HCT116 (cell line): Measurements from ENCODE around the gene CBX4. TPM values are rescaled to one million over a fixed set of nuclear protein-coding genes. Genes with fewer than 3 reads are reported as not detected.

Experiments used
- ATAC-seq: fragments of 200-7000 bp; cut with Tn5 transposase; 2 replicates; pipeline ENCODE4 v1.9.1; 2020; ENCODE audit warnings: mild to moderate bottlenecking, moderate library complexity
- BruUV-seq: library from RNA; stranded (reverse); fragments of 400-500 nt; replicated peaks from 2 replicates; lab custom pipeline; 2021; lab: Mats Ljungman, UMichigan
- CTCF ChIA-PET: fragments of 300-600 bp; sonication (Branson Sonifier 250); formaldehyde crosslinking; loops from one replicate; lab custom pipeline; 2021; ENCODE audit warnings: antibody characterized with exemption; lab: Charles Lee
- POLR2A ChIA-PET: fragments of 300-600, 350-600 bp; sonication (Branson Sonifier 250); formaldehyde crosslinking; loops from one replicate; lab custom pipeline; 2021; ENCODE audit warnings: antibody characterized with exemption; lab: Charles Lee
- RAD21 ChIA-PET, 2 experiments: fragments of 300-600 bp; sonication (Branson Sonifier 250); formaldehyde crosslinking; loops; one replicate each; lab custom pipeline; 2023; ENCODE audit warnings: low total read pairs in 2 of 2; ENCODE audit not compliant: uncharacterized antibody in 2 of 2, unreplicated experiment in 2 of 2, low non-redundant PET in 1 of 2; lab: Charles Lee
- DNase-seq: peaks from one replicate; pipeline ENCODE4 v3.0.0-alpha.2; 2010; ENCODE audit warnings: low read depth, low spot score
- H2AFZ ChIP-seq: fragments of 200-600 bp; shearing (Covaris generic), sonication (generic); 2 replicates; pipeline ENCODE4 v1.6.1; 2017; ENCODE audit warnings: low read depth, mixed run types, mixed read lengths, antibody characterized with exemption, low read length; ENCODE audit not compliant: poor library complexity, severe bottlenecking
- H3K27ac ChIP-seq: 2 replicates; pipeline ENCODE4 v1.5.1; 2012; ENCODE audit warnings: low read depth, low read length
- H3K27me3 ChIP-seq: fragments of 200-600 bp; sonication (generic); 2 replicates; pipeline ENCODE4 v1.6.1; 2016; ENCODE audit warnings: mixed run types, low read length, mixed read lengths; ENCODE audit not compliant: insufficient read depth
- H3K36me3 ChIP-seq, 2 experiments: fragments of 200-500 bp in 1 of 2; fragments of 200-600 bp in 1 of 2; sonication (Bioruptor generic) in 1 of 2; sonication (generic) in 1 of 2; 2 replicates each; pipeline versions ENCODE4 v1.5.1 to v1.6.1; 2014 to 2016; ENCODE audit warnings: low read length in 2 of 2, inconsistent platforms in 1 of 2, mixed read lengths in 1 of 2, mixed run types in 1 of 2; ENCODE audit not compliant: insufficient read depth in 2 of 2, control insufficient read depth in 1 of 2
- H3K4me1 ChIP-seq, 2 experiments: fragments of 200-600 bp in 1 of 2; sonication (generic) in 1 of 2; 2 replicates each; pipeline versions ENCODE4 v1.5.1 to v1.6.1; 2012 to 2017; ENCODE audit warnings: low read length in 2 of 2, inconsistent platforms in 1 of 2, mild to moderate bottlenecking in 1 of 2, mixed read lengths in 1 of 2, mixed run types in 1 of 2, moderate library complexity in 1 of 2; ENCODE audit not compliant: insufficient read depth in 2 of 2, control insufficient read depth in 1 of 2
- H3K4me2 ChIP-seq: fragments of 200-600 bp; sonication (generic); 2 replicates; pipeline ENCODE4 v1.6.1; 2017; ENCODE audit warnings: mixed run types, low read length, mixed read lengths
- H3K4me3 ChIP-seq, 2 experiments: fragments of 200-600 bp in 1 of 2; sonication (generic) in 1 of 2; replicated peaks in 1 of 2; 2 replicates each; pipeline ENCODE4 v1.5.1; 2011 to 2016; ENCODE audit warnings: low read length in 2 of 2, control low read depth in 1 of 2, low read depth in 1 of 2, mild to moderate bottlenecking in 1 of 2, mixed read lengths in 1 of 2, mixed run types in 1 of 2
- H3K79me2 ChIP-seq: fragments of 200-600 bp; sonication (generic); 2 replicates; pipeline ENCODE4 v1.6.1; 2017; ENCODE audit warnings: mild to moderate bottlenecking, mixed run types, low read length, moderate library complexity, mixed read lengths; ENCODE audit not compliant: insufficient read depth
- H3K9ac ChIP-seq: fragments of 200-600 bp; sonication (generic); 2 replicates; pipeline ENCODE4 v1.6.1; 2016; ENCODE audit warnings: low read length, mixed read lengths
- H3K9me2 ChIP-seq: fragments of 200-600 bp; sonication (generic), shearing (Covaris generic); 2 replicates; pipeline ENCODE4 v1.6.1; 2017; ENCODE audit warnings: mixed run types, mild to moderate bottlenecking, moderate library complexity; ENCODE audit not compliant: insufficient read depth
- H3K9me3 ChIP-seq, 2 experiments: fragments of 200-500 bp in 1 of 2; fragments of 200-600 bp in 1 of 2; sonication (Bioruptor generic) in 1 of 2; sonication (generic) in 1 of 2; 2 replicates each; pipeline ENCODE4 v1.6.1; 2014 to 2017; ENCODE audit warnings: low read length in 2 of 2, mixed read lengths in 2 of 2, inconsistent platforms in 1 of 2, low read depth in 1 of 2, mild to moderate bottlenecking in 1 of 2, mixed run types in 1 of 2, moderate library complexity in 1 of 2; ENCODE audit not compliant: control insufficient read depth in 1 of 2, insufficient read depth in 1 of 2
- H4K20me1 ChIP-seq: fragments of 200-600 bp; sonication (generic), shearing (Covaris generic); 2 replicates; pipeline ENCODE4 v1.6.1; 2017; ENCODE audit warnings: mixed run types, mild to moderate bottlenecking, moderate library complexity; ENCODE audit not compliant: insufficient read depth
- EGR1 ChIP-seq: IDR thresholded peaks from 2 replicates; pipeline ENCODE4 v1.6.1; 2012; ENCODE audit warnings: low read depth
- ELF1 ChIP-seq: IDR thresholded peaks from 2 replicates; pipeline ENCODE4 v1.6.1; 2012; ENCODE audit warnings: low read depth, borderline replicate concordance
- EZH2 ChIP-seq: fragments of 200-600 bp; sonication (generic); IDR thresholded peaks from 2 replicates; pipeline ENCODE4 v1.6.1; 2017; ENCODE audit warnings: antibody characterized with exemption, mixed run types
- EZH2phosphoT487 ChIP-seq: fragments of 200-600 bp; IDR thresholded peaks from 2 replicates; pipeline ENCODE4 v1.6.1; 2018; ENCODE audit warnings: antibody characterized with exemption, borderline replicate concordance
- MAX ChIP-seq: IDR thresholded peaks from 2 replicates; pipeline ENCODE4 v1.6.1; 2012
- SP1 ChIP-seq: IDR thresholded peaks from 2 replicates; pipeline ENCODE4 v1.6.1; 2012; ENCODE audit warnings: low read depth
- TCF7L2 ChIP-seq: IDR thresholded peaks from 2 replicates; pipeline ENCODE4 v1.7.0; 2011; ENCODE audit warnings: borderline replicate concordance, inconsistent platforms; ENCODE audit not compliant: insufficient read depth, insufficient read length; ENCODE audit errors: extremely low read depth
- YY1 ChIP-seq: IDR thresholded peaks from 2 replicates; pipeline ENCODE4 v1.6.1; 2011; ENCODE audit warnings: low read length, low read depth, moderate library complexity, mild to moderate bottlenecking; ENCODE audit not compliant: insufficient replicate concordance; ENCODE audit errors: extremely low read depth
- ZFX ChIP-seq: fragments of 450-650 bp; IDR thresholded peaks from 2 replicates; pipeline ENCODE4 v1.6.1; 2017
- ZNF274 ChIP-seq: fragments of 200-500 bp; sonication (Bioruptor generic); IDR thresholded peaks from 2 replicates; pipeline ENCODE4 v1.6.1; 2014; ENCODE audit warnings: mild to moderate bottlenecking, low read depth, low read length, inconsistent platforms
- intact Hi-C: fragments of 100-400 bp; cut with micrococcal nuclease; formaldehyde crosslinking; loops from 2 replicates; pipeline ENCODE4 v1.10.0; 2022
- total RNA-seq: library from RNA; stranded (reverse); gene quantifications from one replicate; pipeline ENCODE4 v1.2.1, GENCODE V29; 2021; ENCODE audit not compliant: unreplicated experiment

The CBX4 gene
- total RNA-seq, 1 experiment from 2014 or later: 60.9 TPM

- Histone ChIP-seq H2AFZ (no peak overlapping the region), H3K4me2 (no peak overlapping the region), H3K9ac (no peak overlapping the region), H3K4me3 (no peak overlapping the region), H3K27me3 (no peaks in the 10 kb centered on the region), H3K36me3 (peaks cover 11 to 13% of the 10 kb centered on the region in 2 experiments; a peak in 3 of 4 replicates), H4K20me1 (no peaks in the 10 kb centered on the region), H3K9me3 (no peaks in the 10 kb centered on the region), H3K79me2 (no peaks in the 10 kb centered on the region), H3K4me1 (peaks cover 6 to 19% of the 10 kb centered on the region in 2 experiments), H3K9me2 (no peaks in the 10 kb centered on the region), H3K27ac (no peak overlapping the region)
- ChIA-PET POLR2A (interaction anchor here (1.4 kb wide), 1 partner anchor 10 kb away, joined by 5 read pairs; the partner anchor contains the start of gene CBX8), RAD21 (interaction anchor here in 1 of 2 experiments (0.5 kb wide), 1 partner anchor 52 kb away, joined by 3 read pairs; the partner anchor contains the start of gene CBX4), CTCF (interaction anchor here (0.5 to 1.2 kb wide), 2 partner anchors 10 to 52 kb away, joined by 3 to 5 read pairs; partner anchors contain the start of genes CBX4 and CBX8)
- ATAC-seq: peak; percentile 3; the same call in 1 of the 2 replicates
- DNase-seq: no peak
- BruUV-seq: no TSS peak
- intact Hi-C loops: loop anchor here (5.0 kb wide), 1 partner anchor 185 kb away; no protein-coding TSS in a partner anchor
- TF ChIP-seq ELF1: no peak
Measured at GRCh38 chr17:79786930-79787643, 52.2 kb downstream of the CBX4 start.

- POLR2A ChIA-PET: no interaction called here
- ATAC-seq: no peak; the same call in 1 of the 2 replicates
- intact Hi-C loops: loop anchor here (5.0 kb wide), 1 partner anchor 186 kb away; no protein-coding TSS in a partner anchor
- Histone ChIP-seq H3K4me2 (no peak overlapping the region), H3K4me1 (peaks cover 6 to 19% of the 10 kb centered on the region in 2 experiments), H3K27me3 (no peaks in the 10 kb centered on the region), H3K27ac (no peak overlapping the region)
- TF ChIP-seq EZH2 (no peak), EGR1 (no peak), ZNF274 (no peak), ZFX (no peak), YY1 (no peak), EZH2phosphoT487 (no peak), SP1 (no peak), TCF7L2 (no peak), MAX (no peak)
- TF ChIP-seq, all 23 proteins: peak for 0
- TSS peak; percentile 9 for BruUV-seq
- Histone ChIP-seq H3K79me2 (no peaks in the 10 kb centered on the region), H3K36me3 (peaks cover 13 to 18% of the 10 kb centered on the region in 2 experiments; a peak in 3 of 4 replicates), H4K20me1 (no peaks in the 10 kb centered on the region), H3K9ac (no peak overlapping the region), H3K4me3 (no peak overlapping the region), H3K9me3 (no peaks in the 10 kb centered on the region), H2AFZ (no peak overlapping the region), H3K9me2 (no peaks in the 10 kb centered on the region)
- ChIA-PET CTCF (interaction anchor here (0.5 to 1.2 kb wide), 2 partner anchors 11 to 53 kb away, joined by 3 to 5 read pairs; partner anchors contain the start of genes CBX4 and CBX8), RAD21 (interaction anchor here in 1 of 2 experiments (0.6 kb wide), 1 partner anchor 206 kb away, joined by 3 read pairs; no protein-coding TSS in a partner anchor)
- no peak for DNase-seq
Measured at GRCh38 chr17:79785900-79786810, 53.1 kb downstream of the CBX4 start.
